HG02642 (cell line): ENCODE results near the gene LCP2.
A peak's percentile ranks its signal among the peaks of the same experiment; 100 is the strongest.
"Not testable (repeated sequence)": the region's sequence is repeated elsewhere in the genome, so short reads cannot be mapped to it uniquely, and the experiment has no call there.

Experiments used
- ATAC-seq: cut with Tn5 transposase; IDR thresholded peaks from one replicate; pipeline ENCODE4 v1.9.1; 2021; ENCODE audit warnings: mild to moderate bottlenecking; ENCODE audit not compliant: unreplicated experiment, poor library complexity

Gene LCP2

DNA sequence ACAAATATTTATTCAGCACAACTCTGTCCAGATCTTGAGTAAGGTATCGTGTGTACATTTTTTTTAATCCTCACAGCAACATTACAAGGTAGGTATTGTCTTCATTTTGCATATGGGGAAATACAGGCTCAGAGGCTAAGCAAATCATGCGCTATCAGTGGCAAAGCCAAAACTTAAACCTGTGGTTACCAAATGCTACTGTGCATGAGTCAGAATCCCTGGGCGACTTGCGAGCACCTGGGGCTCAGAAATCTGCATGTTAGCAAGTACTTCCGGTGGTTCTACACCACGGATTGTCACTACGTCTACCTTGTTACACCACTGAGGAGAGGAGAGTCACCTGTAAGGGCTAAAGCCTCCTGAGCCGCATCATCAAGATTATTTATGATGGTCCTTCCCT, 43.5 kb downstream of the LCP2 start:
- peak; percentile 97 for ATAC-seq

DNA sequence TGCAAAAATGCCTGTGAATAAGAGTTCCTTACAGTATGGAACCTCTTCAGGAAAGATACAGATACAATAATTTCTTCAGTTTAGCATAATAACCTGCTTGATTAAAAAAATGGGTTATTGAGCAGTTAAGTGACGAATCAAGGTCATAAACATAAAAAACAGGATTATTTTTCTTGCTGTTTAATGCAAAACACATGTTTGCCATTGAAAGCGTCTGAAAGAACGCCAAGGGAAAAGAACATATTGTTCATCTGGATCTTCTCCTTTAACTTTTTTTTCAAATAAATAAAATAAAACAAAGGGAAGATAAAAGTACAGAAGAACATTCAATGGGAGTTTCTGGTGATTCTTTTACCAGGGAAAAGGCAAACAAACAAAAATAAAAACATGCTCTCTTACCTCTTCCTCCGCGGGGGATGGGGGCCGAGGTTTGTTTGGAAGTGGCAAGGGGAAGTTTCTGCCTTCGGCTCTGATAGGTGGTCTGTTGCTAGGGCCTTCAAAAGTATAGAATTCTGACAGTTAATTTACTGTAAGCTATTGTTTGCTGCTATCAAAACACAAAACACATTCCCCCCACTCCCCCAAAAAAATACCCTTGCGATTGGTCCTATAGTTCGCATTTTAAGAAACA, 44.7 kb downstream of the LCP2 start:
- ATAC-seq = no peak

DNA sequence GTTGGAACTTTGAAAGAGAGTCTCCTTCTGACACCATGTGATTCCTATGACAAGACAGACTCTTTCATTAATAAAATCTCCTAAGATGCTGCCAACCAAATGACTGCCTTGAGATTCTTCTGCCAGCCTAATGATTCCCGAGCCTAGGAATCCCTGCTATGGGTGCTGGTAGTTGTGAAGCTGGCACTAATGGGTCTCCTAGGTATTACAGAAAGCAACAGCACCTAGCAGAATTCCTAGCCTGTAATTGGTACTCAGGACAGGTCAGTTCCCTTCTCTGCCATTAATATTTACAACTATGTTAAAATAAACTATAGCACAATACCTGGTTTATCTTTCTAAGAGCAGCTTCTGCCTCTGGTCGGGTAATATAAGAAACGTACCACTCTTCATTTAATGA, 45.5 kb downstream of the LCP2 start:
- ATAC-seq = no peak

DNA sequence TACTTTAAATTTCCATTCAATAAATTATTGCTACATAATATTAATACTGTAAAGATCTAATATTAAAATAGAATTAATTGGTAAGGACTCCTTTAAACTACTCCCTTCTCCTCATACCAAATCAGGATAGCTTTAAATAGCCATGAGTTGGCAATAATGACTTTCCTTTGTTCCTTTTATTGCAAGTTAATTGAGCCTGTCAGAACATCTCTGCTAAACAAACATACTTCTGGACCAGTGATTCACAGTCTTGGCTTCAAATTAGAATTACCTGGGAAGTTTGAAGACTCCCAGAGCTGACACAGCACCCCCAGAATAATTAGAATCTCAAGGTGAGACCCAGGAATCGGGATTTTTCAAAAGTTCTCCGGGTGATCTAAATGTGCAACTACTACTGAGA, 46.1 kb downstream of the LCP2 start:
- ATAC-seq = no peak

DNA sequence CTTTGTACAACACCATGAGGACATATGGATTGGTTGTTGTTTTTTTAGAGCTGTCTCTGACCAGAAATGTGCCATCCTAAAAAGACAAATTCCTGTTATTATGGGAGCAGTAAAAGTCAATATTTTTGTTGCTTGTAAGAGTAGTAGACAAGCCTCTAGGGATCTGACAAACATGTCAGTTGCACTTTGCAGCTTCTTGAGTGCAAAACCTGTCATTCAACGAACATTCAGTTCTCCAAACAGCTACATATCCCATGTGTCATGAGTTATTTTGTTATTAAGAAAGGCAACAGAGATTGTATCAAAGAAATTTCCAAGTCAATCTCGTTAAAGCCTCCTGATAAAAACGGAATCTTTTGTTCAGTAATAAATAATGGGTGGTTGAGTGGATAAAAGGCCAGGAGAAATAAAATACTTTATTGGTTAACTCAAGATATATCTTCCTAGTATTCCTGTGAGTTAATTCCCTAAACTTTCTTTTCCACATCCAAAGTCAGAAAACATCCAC, 46.7 kb downstream of the LCP2 start:
- no peak for ATAC-seq

DNA sequence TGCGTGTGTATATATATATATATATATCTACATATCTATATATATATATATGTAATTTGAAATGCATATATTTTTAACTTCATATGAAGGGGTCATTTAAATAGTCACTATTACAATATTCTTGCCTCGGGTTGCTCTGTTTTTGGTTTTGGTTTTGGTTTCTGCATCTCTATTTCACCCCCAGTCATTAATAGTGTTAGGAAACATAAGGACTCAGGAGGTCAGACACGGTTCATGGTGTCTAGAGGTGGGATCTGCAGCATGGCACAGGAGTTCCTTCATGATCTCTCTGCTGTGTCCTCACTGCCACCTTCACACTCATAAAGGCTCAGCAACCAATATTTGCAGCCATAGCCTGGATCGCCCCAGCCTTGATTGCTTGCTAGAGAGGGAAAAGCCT, 48.2 kb downstream of the LCP2 start:
- ATAC-seq = no peak

DNA sequence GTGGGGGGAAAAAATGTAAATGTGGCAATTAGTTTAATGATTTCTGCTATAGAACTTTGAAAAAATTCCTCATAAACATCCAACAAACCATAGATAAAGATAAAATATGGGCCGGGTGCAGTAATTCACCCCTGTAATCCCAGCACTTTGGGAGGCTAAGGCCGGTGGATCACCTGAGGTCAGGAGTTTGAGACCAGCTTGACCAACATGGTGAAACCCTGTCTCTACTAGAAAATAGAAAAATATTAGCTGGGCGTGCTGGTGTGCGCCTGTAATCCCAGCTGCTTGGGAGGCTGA, 48.7 kb downstream of the LCP2 start:
- not testable (repeated sequence) for ATAC-seq

DNA sequence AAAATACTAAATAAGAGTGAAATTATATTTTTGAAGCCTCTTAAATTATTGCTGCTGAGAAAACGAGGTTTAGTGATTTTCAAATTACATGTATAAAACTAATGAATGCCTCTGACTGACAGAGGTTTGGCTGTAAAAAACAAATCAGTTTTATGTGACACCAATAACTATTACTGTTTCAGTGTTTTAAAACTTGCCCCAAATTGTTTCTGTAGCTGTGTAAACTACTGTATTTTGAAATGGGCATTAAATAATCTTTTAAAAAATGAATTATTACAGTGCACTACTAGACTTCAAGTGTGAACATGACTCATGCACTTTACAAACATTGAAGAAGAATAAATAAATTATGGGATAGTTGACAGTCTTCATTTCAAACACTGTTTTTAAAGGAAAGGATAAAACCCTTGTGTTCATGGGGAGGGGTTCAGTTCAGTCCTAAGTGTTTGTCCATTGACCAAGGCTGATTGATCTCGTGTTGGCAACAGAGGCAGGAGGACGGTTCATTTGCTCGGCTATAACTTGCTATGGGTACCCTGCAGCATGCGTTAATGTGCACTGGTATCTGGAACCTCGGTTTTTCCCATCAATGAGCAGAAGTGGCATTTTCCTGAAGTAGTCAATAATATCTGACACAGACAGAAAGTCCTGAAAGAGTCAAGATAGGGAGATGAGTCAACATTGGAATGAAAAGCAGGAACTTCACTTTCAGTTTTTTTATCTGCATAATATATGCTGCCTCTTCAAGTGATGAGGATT, 49.2 kb downstream of the LCP2 start:
- ATAC-seq = no peak

DNA sequence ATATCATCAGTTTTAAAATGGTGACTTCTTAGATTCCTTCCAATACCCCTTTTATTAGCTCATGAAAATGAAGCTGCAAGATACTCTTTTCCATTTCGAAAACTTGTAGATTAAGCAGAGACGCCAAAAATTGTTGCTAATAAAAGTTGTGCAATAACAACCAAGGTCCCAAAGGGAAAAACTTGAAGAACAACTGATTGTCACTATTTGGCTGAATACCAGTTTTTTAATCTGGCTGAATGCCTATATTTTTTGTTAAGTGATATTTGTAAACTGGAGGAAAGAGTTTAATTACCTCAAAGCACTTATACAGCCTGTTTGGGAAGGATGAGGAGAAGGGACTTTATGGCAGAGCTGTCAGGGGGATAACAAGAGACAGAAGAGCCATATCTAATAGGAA, 50.2 kb downstream of the LCP2 start:
- no peak for ATAC-seq

DNA sequence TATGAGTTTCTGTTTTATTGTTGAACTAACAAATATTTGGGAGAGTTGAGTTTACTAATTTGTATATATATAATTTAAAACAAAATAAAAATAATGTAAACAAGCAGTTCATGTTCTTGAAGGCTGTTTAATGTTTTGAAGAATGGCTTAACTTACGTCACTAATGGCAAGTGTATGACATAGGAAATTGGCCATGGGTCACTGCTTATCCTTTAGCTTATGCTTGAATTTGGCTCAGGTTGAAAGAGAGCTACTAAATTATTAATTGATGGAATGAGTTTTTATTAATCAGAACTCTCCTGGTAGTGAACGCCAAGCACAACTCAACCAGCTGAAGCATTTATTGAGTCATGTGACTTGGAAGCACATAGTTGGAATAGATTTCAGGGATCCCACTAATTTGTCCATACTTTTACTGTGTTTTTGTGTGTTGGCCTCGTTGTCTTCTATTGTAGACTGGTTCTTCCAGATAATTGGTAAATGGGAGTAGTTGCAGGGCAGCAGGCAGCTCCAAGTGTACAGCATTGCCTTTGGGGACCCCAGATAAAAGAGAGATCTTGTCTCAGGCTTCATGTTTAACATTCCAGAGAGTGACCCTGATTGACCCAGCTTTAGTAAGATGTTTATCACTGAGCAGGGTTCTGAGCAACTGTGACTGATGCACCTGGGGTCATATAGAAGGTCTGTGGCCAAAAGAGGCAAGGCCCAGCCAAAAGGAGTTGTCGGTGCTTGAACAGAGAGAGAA, 51.3 kb downstream of the LCP2 start:
- ATAC-seq = no peak

DNA sequence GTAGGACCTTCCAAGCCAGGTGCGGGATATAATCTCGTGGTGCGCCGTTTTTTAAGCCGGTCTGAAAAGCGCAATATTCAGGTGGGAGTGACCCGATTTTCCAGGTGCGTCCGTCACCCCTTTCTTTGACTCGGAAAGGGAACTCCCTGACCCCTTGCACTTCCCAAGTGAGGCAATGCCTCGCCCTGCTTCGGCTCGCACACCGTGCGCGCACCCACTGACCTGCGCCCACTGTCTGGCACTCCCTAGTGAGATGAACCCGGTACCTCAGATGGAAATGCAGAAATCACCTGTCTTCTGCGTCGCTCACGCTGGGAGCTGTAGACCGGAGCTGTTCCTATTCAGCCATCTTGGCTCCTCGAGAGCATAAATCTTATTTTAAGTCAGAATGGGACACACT, 52.1 kb downstream of the LCP2 start:
- ATAC-seq = not testable (repeated sequence)

DNA sequence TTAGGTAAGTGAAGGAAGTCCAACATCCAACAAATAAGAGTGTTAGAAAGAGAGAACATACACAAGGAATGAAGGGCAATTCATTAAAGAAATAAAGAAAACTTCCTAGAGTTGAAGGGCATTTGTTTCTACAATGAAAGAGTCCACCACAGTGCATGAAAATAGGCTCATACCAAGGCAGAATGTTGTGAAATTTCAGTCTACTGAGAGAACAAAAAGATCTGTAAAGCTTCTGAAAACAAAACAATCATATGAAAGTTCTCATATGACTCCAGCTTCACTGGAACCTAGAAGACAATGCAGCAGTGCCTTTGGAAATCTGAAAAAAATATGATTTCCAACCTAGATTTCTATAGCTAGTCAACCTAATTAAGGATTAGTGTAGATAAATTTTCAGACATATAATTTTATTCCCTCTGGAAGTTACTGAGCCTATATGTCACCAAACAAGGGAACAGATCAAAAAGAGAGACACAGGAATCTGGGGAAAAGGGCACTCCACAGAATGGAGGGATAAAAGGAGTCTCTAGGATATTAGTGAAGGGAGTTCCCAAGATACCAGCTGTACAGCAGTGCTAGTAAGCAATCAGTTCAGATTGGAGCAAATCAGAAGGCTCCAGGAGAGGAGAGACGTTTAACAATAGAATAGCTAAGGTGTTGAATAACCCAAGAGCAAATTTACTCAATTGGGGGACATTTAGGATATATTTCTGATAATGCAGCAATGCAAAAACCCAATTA, 59.0 kb downstream of the LCP2 start:
- ATAC-seq = no peak

DNA sequence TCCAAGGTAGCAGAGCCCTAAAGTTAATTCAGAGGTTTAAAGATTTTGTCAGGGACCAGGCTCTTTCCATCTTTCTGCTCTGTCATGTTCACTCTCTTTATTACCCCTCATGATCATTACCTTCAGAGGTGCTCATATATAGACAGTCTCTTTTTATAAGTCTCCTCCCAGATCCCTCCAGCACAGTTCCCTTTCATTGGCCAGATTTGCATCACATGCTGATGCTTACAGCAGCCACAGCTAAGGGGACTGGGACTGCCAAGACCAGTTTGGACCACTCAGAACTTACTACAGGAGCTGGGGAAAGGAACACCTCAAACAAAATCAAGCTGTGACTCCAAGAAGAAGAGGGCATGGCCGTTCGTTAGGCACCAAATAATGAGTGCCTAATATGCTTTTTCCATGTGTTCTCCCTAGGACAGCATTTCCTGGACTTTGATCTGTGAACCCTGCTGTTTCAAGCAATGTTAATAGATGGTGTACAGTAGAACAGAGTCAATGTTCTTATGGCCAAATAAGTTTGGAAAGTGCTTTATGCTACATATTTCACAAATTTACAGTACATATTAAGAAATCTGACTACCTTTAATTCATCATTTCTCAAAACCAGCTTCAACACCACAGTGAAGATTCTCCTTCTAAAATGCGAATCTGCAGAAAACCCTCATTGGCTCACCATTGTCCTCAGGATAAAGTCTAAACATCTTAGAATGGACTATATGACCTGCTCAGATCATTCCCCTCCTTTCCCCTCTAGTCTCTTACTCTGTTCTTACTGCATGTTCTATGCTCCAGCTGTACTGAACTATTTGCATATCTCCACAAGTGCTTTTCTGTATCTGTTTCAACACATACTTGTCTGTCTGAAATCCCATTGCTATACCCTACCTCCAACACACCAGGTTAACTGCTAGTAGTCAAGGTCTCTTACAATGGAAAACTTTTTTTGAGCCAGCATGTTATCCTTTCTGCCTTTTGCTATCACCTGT, 61.4 kb downstream of the LCP2 start:
- peak; percentile 61 for ATAC-seq

DNA sequence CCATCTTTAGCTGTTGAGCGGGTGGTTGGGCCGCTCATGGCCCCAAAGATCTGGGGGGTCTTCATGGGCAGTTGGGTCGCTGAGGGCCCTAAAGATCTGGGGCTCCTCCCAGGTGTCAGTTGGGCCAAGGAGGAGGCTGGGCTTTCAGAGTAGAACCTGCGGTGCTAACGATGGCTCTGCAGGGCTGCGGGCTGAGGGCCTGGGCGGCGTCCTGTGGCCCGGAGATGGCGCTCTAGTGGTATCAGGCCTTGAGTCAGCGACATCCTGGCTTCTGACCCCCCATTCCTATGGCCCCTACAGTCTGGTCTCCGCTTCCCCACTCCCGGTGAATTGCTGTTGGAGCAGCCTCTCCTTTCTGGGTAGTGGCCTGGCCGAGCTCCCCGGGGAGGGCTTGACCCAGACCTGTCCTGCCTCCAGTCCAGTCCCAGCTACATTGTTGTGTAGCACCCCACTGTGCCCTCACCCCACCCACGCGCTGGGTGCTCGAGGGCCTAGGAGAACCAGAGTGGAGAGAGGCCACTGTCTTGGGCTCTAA, 64.2 kb downstream of the LCP2 start:
- ATAC-seq = no peak

DNA sequence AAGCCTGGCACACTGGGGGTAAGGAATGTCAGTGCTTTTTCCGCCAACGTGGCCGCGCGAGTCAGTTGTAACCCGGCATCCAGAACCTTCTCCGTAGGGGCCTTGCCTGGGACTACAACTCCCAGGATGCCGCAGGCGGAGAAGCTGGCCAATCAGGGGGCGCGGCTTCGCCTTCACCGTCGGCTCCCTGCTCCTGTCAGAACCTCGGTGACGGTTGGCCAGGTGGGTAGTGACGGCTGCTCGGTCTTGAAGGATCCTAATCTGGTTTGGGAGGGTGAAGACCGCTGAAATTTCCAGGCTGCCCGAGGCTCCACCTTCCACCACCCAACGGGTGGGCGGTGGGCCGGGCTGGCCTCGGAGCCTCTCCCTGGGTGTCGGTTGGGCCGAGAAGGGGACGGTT, 64.8 kb downstream of the LCP2 start, which contains the start of gene C5orf58:
C5orf58 (plus strand) TSS at position 200 of the 400 bp plus-strand sequence. CDS start 1,992 bp downstream, outside the sequence.
- no peak for ATAC-seq

DNA sequence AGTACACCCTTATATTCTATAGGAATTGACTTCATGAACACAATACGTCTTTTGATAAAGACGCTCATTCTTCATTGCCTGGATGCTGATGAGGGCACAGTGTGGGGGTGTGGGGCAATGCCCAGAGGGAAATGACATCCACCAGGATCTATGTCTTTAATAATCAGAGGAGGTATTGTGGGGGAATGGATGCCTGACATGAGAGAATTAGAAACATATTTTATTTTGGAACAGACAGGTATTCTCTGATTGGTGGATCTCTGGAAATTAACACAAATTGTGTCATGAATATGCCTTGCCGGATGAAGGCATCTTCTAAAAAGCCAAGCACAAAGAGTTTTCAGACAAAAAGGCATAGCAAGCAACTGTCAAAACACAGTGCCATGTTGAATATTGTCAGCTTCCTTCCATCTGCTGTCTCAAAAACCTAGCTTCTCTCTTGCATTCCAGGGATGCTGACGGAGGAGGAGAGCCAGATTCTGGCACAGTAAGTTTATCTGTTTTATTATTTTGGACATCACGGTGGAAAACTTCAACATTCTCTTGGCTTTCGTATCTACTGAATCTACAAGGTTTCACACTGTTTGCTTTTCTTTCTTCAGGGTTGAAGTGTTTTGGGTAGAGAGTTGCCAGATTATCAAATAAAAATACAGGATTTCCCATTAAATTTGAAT, 68.7 kb downstream of the LCP2 start:
- ATAC-seq = no peak

DNA sequence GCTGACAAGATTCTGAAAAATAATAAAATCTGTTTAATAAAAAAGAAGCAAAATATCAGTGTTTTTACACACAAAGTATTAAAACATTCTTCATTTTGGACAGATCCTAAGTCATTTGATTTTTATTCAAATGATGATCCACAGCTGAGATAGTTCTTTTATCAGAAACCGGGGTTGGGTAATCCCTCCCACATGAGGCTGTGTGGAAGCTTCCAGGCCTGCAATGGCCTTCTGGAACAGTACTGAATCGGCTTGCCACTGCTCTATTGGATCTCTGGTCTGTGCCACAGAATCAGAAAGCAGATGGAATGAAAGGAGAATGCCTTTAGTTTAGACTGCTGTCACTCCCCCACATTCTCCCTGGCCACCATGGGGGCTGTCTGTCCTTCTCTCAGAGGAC, 70.9 kb downstream of the LCP2 start:
- no peak for ATAC-seq

DNA sequence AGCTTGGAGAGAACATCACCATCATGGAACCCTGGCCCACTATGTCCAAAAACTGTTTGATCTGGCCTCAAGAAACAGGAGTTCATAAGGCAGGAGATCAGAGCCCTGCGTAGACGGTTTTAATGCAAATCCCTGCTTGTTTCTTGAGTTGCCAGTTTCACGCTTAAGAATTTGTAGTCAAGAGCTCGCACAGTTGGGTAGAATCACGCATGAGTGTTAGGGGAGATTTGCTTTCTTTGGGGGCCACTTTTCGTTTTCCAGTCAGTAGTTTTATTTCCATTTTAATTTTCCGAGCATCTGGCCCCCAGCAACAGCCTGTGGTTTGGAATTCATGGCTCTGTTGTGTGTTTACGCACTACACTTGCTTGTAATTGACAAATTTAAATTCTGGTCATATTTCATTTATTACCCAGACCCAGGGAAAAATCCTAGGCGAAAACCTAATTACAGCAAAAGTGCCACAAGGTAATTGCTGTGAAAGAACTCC, 71.4 kb downstream of the LCP2 start:
- no peak for ATAC-seq
